Stomach smooth muscle (tissue), 2 donors: ENCODE measurements around the gene GLRX3.

Experiments used
- H3K27ac ChIP-seq: one replicate; pipeline ENCODE4 v1.7.0; 2013; ENCODE audit warnings: mild to moderate bottlenecking, low read length, inconsistent platforms
- H3K27me3 ChIP-seq, 2 donors: one replicate each; pipeline ENCODE4 v1.7.0; 2013; ENCODE audit warnings: low read length in 2 of 2; ENCODE audit not compliant: insufficient read depth in 2 of 2, control insufficient read depth in 1 of 2
- H3K36me3 ChIP-seq, 2 donors: one replicate each; pipeline ENCODE4 v1.7.0; 2013; ENCODE audit warnings: low read length in 2 of 2; ENCODE audit not compliant: control insufficient read depth in 2 of 2, insufficient read depth in 2 of 2
- H3K4me1 ChIP-seq: one replicate; pipeline ENCODE4 v1.7.0; 2013; ENCODE audit warnings: low read length; ENCODE audit not compliant: control insufficient read depth, insufficient read depth
- H3K4me3 ChIP-seq, 2 donors: one replicate each; pipeline ENCODE4 v1.7.0; 2013; ENCODE audit warnings: low read length in 2 of 2
- H3K9ac ChIP-seq, 2 donors: one replicate each; pipeline ENCODE4 v1.7.0; 2013; ENCODE audit warnings: low read length in 2 of 2, mild to moderate bottlenecking in 1 of 2
- H3K9me3 ChIP-seq, 2 donors: one replicate each; pipeline ENCODE4 v1.7.0; 2013; ENCODE audit warnings: low read length in 2 of 2; ENCODE audit not compliant: control insufficient read depth in 2 of 2
- donor health status: healthy.
- donor health status: Pancreatic carcinoma.

Gene GLRX3

DNA sequence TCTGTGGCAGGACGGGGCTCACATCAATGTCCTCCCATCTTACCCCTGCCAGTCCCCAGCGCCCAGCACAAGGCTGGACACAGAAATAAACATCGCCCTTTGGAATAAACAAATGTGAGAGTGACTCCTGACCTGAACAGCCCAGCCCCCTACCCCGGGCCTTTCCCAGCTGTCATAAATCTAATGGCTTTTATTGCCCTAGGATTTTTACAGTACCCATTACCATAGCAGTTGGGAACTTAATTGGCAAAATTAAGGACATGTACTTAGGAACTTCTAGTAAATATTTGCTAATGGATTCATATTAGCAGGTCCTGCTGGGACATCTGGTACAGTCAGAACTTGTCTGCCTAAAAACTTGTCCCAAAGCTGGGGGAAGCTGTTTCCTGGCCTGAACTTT is 76.6 kb downstream of the GLRX3 start:
- no peaks in the 10 kb centered on the region for H3K4me1 ChIP-seq
- peaks cover 0 to 2% of the 10 kb centered on the region in 2 donors for H3K27me3 ChIP-seq
- H3K9me3 ChIP-seq: peaks cover 0 to 4% of the 10 kb centered on the region in 2 donors
- H3K36me3 ChIP-seq: no peaks in the 10 kb centered on the region
- H3K27ac ChIP-seq: no peak overlapping the region
- H3K4me3 ChIP-seq: no peak overlapping the region
- H3K9ac ChIP-seq: no peak overlapping the region

GRCh38 chr10:130213286-130214080 is 77.3 kb downstream of the GLRX3 start:
- Histone ChIP-seq H3K27ac (no peak overlapping the region), H3K9ac (no peak overlapping the region), H3K27me3 (peaks cover 0 to 2% of the 10 kb centered on the region in 2 donors), H3K9me3 (peaks cover 0 to 4% of the 10 kb centered on the region in 2 donors), H3K4me1 (no peaks in the 10 kb centered on the region), H3K4me3 (no peak overlapping the region), H3K36me3 (no peaks in the 10 kb centered on the region)

DNA sequence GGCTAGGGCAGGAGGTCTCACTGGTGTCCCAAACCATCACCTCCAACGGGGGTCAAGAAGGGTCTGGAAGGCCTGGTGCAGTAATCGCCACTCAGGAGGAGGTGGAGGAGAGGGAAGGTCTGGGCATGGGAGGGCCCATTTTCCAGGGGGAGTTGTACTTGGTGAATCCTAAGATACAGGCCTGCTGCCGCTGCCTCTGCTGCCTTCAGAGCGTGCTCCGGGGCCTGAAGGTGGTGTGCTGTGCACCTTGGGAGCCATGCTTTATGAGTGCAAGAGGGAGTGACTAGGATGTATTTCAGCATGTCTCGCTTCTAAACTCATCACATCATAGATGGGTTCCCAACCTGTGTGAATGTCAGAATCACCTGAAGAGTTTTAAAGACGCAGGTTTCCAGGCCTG is 78.2 kb downstream of the GLRX3 start:
- H3K4me3 ChIP-seq: no peak overlapping the region
- no peak overlapping the region for H3K9ac ChIP-seq
- H3K9me3 ChIP-seq: peaks cover 0 to 4% of the 10 kb centered on the region in 2 donors
- H3K4me1 ChIP-seq: no peaks in the 10 kb centered on the region
- H3K36me3 ChIP-seq: no peaks in the 10 kb centered on the region
- H3K27me3 ChIP-seq: peaks cover 0 to 2% of the 10 kb centered on the region in 2 donors
- no peak overlapping the region for H3K27ac ChIP-seq

GRCh38 chr10:130215151-130215930 is 79.2 kb downstream of the GLRX3 start:
- no peak overlapping the region for H3K27ac ChIP-seq
- no peak overlapping the region for H3K4me3 ChIP-seq
- H3K9ac ChIP-seq: no peak overlapping the region
- H3K9me3 ChIP-seq: peaks cover 0 to 4% of the 10 kb centered on the region in 2 donors
- peaks cover 0 to 2% of the 10 kb centered on the region in 2 donors for H3K27me3 ChIP-seq
- H3K4me1 ChIP-seq: no peaks in the 10 kb centered on the region
- no peaks in the 10 kb centered on the region for H3K36me3 ChIP-seq

- Histone ChIP-seq H3K27me3 (peaks cover 0 to 2% of the 10 kb centered on the region in 2 donors), H3K4me1 (no peaks in the 10 kb centered on the region), H3K36me3 (no peaks in the 10 kb centered on the region), H3K27ac (no peak overlapping the region), H3K9me3 (peaks cover 0 to 4% of the 10 kb centered on the region in 2 donors), H3K9ac (no peak overlapping the region), H3K4me3 (no peak overlapping the region)
Observed at GRCh38 chr10:130215931-130216231, 79.7 kb downstream of the GLRX3 start.

- H3K9me3 ChIP-seq: peaks cover 0 to 4% of the 10 kb centered on the region in 2 donors
- no peak overlapping the region for H3K9ac ChIP-seq
- peaks cover 0 to 2% of the 10 kb centered on the region in 2 donors for H3K27me3 ChIP-seq
- no peak overlapping the region for H3K4me3 ChIP-seq
- H3K4me1 ChIP-seq: no peaks in the 10 kb centered on the region
- H3K27ac ChIP-seq: no peak overlapping the region
- H3K36me3 ChIP-seq: no peaks in the 10 kb centered on the region
Observed at GRCh38 chr10:130218181-130218641, 82.0 kb downstream of the GLRX3 start.

DNA sequence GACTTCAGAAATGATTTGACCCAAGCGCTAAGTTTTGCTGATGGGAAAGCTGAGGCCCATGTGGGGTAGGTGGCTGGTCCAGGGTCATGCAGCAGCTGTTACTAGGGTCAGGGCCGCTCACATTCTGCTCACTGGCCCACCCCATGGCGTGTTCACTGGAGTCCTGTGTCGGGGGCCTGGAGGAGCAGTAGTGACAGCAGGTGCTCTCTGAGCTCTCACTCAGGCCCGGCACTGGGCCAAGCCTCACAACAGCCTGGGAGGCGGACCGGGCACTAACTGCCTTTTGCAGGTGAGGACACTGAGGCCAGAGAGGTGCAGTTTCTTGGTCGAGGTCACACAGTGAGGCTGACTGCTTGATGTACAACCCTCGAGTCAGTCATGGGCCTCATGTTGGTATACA is 82.7 kb downstream of the GLRX3 start:
- no peak overlapping the region for H3K9ac ChIP-seq
- H3K9me3 ChIP-seq: no peaks in the 10 kb centered on the region
- H3K4me1 ChIP-seq: no peaks in the 10 kb centered on the region
- no peak overlapping the region for H3K4me3 ChIP-seq
- H3K27ac ChIP-seq: no peak overlapping the region
- H3K36me3 ChIP-seq: no peaks in the 10 kb centered on the region
- H3K27me3 ChIP-seq: peaks cover 0 to 2% of the 10 kb centered on the region in 2 donors

DNA sequence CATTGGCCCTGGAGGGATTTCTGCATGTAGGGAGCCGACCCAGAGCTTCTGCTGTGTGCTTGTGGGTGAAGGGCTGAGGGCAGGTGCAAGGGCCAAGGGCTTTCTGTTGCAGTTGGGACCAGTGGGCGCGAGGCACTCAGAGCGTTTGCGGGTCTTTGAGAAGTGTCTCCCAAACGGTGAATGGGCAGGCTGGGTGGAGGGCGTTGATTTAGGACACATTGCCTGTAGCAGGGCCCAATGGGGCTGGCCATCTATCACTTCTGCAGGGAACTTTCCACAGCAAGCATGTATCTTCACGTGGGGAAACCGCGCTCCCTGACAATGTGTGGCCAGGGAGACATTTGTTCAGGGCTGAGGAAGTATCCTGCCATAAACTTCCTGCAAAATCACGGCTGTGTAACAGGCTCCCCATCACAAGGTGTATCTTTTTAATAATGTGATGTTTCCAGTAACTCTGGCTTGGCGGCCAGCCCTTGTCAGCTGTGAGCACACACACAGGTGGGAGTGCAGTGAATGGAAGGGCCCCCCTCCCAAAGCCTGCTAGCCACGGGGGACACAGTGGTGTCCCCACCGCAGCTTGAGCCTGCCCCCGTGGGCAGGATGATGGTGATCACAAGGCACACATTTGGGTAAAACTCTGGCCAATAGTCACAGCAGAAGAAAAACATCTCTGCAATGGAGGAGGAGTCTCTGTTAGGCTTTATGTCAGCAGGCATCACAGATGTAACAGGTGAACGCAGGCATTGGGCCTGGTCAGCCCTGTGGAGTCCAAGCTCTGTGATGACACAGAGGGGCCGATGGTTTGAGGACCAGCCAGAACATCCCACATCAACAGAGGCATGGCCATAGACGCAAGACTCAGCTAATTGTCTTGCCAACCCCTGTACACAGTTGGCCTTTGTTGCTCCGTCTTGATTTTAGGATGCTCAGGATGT is 84.3 kb downstream of the GLRX3 start:
- H3K9ac ChIP-seq: no peak overlapping the region
- no peak overlapping the region for H3K4me3 ChIP-seq
- no peaks in the 10 kb centered on the region for H3K9me3 ChIP-seq
- peaks cover 0 to 2% of the 10 kb centered on the region in 2 donors for H3K27me3 ChIP-seq
- no peaks in the 10 kb centered on the region for H3K36me3 ChIP-seq
- no peaks in the 10 kb centered on the region for H3K4me1 ChIP-seq
- no peak overlapping the region for H3K27ac ChIP-seq

DNA sequence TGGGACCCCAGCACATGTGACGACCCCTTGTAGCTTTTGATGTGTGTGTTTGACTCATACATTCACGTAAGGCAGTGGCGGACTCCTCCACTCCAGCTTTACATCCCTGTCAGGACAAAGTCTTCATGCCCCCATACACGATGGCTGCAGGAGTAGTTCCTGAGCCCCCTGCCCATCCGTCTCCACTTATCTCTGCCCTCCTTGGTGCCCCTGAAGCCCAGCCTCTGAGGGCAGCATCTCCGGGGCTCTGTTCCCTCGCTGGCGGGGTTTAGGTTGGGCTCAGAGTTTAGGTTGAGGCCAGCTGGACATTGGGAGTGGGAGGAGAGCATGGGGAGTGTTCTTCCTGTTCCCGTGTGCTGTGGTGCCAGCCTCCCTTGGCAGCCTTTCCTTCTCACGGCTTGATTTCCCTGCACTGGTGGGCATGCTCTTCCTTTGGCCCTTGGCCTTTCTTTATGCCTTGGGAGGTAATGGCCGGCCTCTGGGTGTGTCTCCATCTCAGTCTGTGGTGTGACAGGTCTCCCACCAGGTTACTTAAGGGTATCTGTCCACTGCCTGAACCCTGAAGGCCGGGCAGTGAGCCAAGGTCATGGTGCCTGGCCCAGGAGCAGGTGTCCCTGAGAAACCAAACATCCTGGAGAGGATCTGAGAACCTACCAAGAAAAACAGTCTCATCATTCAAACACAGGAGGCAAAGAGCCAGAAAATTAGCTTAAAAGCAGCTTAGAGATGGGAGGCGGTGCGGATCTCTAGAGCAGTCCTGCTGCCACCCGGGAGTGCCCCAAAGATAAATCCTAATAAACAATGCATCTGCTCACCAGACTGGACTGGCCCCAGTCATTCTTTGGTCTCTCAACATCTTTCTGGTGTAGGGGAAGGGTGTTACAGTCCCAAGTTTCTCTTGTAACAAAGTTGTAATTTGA is 85.5 kb downstream of the GLRX3 start:
- Histone ChIP-seq H3K9me3 (no peaks in the 10 kb centered on the region), H3K4me1 (no peaks in the 10 kb centered on the region), H3K9ac (no peak overlapping the region), H3K27me3 (peaks cover 0 to 2% of the 10 kb centered on the region in 2 donors), H3K4me3 (no peak overlapping the region), H3K36me3 (no peaks in the 10 kb centered on the region), H3K27ac (no peak overlapping the region)
